ENCODE measurements around the gene THOC6.

THOC6 gene

GRCh38 chr16:2992383-2993081, 31.3 kb upstream of the THOC6 start:
- no peak for DNase-seq

- DNase-seq = no peak
Measured at GRCh38 chr16:2996298-2996697, 27.5 kb upstream of the THOC6 start.

GRCh38 chr16:2999929-3000328, 23.9 kb upstream of the THOC6 start:
- DNase-seq = no peak

- DNase-seq = no peak
Measured at GRCh38 chr16:3000540-3000939, 23.3 kb upstream of the THOC6 start.

GRCh38 chr16:3001316-3001715, 22.5 kb upstream of the THOC6 start:
- no peak for DNase-seq

- peak; percentile 98 for DNase-seq
Measured at GRCh38 chr16:3003582-3004270, 20.1 kb upstream of the THOC6 start.

- DNase-seq = no peak
Measured at GRCh38 chr16:3004319-3004718, 19.5 kb upstream of the THOC6 start.

- DNase-seq = no peak
Measured at GRCh38 chr16:3004781-3005284, 19.0 kb upstream of the THOC6 start.

GRCh38 chr16:3007059-3007956, 16.5 kb upstream of the THOC6 start:
- DNase-seq = no peak

- no peak for DNase-seq
Measured at GRCh38 chr16:3007957-3008689, 15.7 kb upstream of the THOC6 start.

- no peak for DNase-seq
Measured at GRCh38 chr16:3008690-3009037, 15.2 kb upstream of the THOC6 start.

- DNase-seq = no peak
Measured at GRCh38 chr16:3009568-3010390, 14.1 kb upstream of the THOC6 start.

GRCh38 chr16:3010510-3010909, 13.3 kb upstream of the THOC6 start:
- DNase-seq = no peak

GRCh38 chr16:3012246-3012645, 11.6 kb upstream of the THOC6 start:
- no peak for DNase-seq

- DNase-seq = no peak
Measured at GRCh38 chr16:3012828-3013420, 10.9 kb upstream of the THOC6 start, which contains the start of gene CLDN9. Gene CLDN9 (plus strand): TSS chr16:3012923. CDS start chr16:3013363, 440 bp downstream.

- no peak for DNase-seq
Measured at GRCh38 chr16:3013491-3013951, 10.3 kb upstream of the THOC6 start.

GRCh38 chr16:3013998-3014690, 9.7 kb upstream of the THOC6 start:
- no peak for DNase-seq

GRCh38 chr16:3014971-3015370, 8.9 kb upstream of the THOC6 start:
- DNase-seq = no peak

GRCh38 chr16:3015865-3016521, 7.8 kb upstream of the THOC6 start:
- no peak for DNase-seq

GRCh38 chr16:3017344-3017743, 6.5 kb upstream of the THOC6 start:
- no peak for DNase-seq

Data from fibroblast of skin of right biceps (primary cell).